ENCODE results near the gene SCG3. TPM values are rescaled to one million over a fixed set of nuclear protein-coding genes. Genes with fewer than 3 reads are reported as not detected.
A peak's percentile ranks its signal among the peaks of the same experiment; 100 is the strongest.

Gene SCG3
- total RNA-seq, 1 donor from 2014 or later = 13.0 TPM

DNA sequence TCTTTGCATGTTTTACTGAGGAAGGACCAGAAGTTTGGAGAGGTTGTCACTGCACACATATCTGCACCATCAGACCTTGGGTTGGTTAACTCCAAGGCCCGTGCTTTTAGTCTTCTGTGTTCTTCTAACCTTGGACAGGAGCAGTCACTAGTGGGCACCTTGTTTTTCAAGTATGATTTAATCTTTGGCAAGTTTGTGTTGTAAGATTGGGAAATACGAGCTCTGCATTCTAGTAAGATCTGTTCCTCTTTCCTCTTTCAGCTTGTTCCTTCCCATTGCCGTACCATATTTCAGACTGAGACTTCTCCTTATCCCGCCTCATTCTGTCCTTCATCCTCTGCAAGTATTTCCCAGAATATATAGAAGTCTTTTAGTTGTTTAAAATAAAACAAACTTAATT is 75.2 kb downstream of the SCG3 start:
- H3K4me3 Mint-ChIP-seq = no peak overlapping the region
- peaks cover 10% of the 10 kb centered on the region for H3K4me1 Mint-ChIP-seq (ENCODE audit: unreplicated experiment)
- no peaks in the 10 kb centered on the region for H3K36me3 Mint-ChIP-seq
- no peak for DNase-seq (ENCODE audit: extremely low spot score, unreplicated experiment)
- H3K9me3 Mint-ChIP-seq = no peaks in the 10 kb centered on the region
- H3K27ac Mint-ChIP-seq = no peak overlapping the region
- H3K27me3 Mint-ChIP-seq = peaks cover 39% of the 10 kb centered on the region
- TF ChIP-seq, protein P1, sequence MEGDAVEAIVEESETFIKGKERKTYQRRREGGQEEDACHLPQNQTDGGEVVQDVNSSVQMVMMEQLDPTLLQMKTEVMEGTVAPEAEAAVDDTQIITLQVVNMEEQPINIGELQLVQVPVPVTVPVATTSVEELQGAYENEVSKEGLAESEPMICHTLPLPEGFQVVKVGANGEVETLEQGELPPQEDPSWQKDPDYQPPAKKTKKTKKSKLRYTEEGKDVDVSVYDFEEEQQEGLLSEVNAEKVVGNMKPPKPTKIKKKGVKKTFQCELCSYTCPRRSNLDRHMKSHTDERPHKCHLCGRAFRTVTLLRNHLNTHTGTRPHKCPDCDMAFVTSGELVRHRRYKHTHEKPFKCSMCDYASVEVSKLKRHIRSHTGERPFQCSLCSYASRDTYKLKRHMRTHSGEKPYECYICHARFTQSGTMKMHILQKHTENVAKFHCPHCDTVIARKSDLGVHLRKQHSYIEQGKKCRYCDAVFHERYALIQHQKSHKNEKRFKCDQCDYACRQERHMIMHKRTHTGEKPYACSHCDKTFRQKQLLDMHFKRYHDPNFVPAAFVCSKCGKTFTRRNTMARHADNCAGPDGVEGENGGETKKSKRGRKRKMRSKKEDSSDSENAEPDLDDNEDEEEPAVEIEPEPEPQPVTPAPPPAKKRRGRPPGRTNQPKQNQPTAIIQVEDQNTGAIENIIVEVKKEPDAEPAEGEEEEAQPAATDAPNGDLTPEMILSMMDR (conservative IDR thresholded peaks at IDR 0.05) = no peak

DNA sequence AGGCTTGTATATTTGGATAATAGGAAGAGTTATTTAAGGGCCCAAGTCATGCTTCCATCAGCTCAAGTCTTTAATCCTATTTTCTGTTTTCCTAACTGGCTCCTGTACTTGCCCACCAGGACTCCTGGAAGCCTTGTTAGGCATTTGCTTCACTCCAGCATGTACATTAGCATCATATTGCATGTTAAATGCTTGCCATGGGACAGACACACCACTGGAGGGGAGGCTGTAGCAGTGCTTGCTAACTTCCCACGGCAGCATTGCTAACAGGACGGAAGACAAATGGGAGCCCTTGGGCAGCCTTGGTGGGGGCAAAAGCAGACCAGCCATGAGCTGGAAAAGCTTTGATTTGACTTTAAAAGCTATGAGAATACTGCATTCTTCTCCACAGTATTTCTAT is 76.1 kb downstream of the SCG3 start:
- TF ChIP-seq, protein P1 (conservative IDR thresholded peaks at IDR 0.05) = no peak
- H3K36me3 Mint-ChIP-seq = no peaks in the 10 kb centered on the region
- peaks cover 33% of the 10 kb centered on the region for H3K27me3 Mint-ChIP-seq
- no peak overlapping the region for H3K4me3 Mint-ChIP-seq
- no peak overlapping the region for H3K27ac Mint-ChIP-seq
- H3K9me3 Mint-ChIP-seq = no peaks in the 10 kb centered on the region
- DNase-seq (ENCODE audit: extremely low spot score, unreplicated experiment) = no peak
- peaks cover 6% of the 10 kb centered on the region for H3K4me1 Mint-ChIP-seq (ENCODE audit: unreplicated experiment)

DNA sequence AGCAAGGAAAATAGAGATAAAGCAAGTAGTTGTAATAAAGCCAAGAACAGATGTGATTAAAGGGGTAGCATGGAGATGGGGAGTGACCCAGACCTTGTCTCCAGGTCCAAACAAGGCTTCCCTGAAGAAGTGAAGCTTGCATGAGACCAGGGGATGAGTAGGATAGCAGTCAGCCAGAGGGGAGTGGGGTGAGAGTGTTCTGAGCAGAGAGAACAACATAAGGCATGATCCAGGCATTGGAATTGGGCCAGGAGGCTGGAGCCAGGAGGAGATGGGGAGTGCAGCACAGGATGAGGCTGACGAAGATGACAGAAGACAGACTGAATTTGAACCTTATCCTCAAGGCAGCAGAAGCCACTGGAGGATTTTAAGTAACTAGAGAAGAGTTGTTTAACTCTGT is 77.3 kb downstream of the SCG3 start:
- Mint-ChIP-seq H3K9me3 (no peaks in the 10 kb centered on the region), H3K4me1 (ENCODE audit: unreplicated experiment) (peaks cover 6% of the 10 kb centered on the region), H3K27me3 (peaks cover 21% of the 10 kb centered on the region), H3K36me3 (no peaks in the 10 kb centered on the region), H3K27ac (no peak overlapping the region), H3K4me3 (no peak overlapping the region)
- no peak for DNase-seq (ENCODE audit: extremely low spot score, unreplicated experiment)
- TF ChIP-seq, protein P1 (conservative IDR thresholded peaks at IDR 0.05) = no peak

DNA sequence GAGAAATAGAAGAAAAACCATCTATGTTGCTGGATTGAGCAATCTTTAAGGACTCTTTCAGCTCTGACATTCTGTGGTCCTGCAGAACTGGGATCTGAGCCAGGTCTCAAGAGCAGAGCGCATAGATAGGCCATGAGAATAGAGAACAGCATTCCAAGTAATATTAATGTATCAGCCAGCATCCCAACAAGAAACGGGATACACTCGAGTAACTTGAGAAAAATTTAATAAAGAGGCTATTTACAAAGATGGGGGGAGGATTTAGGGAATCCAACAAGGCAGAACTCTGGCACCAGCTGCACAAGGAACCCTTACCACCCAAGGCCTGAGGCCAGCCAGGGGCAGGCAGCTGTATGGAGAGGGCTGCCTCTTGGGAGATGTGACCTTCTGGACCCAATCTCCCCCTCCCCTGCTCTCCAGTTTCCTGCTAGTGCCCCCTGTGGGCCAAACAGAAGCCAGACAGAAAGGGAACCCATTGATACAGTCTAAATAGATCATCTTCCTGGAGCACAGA is 78.3 kb downstream of the SCG3 start:
- TF ChIP-seq, protein P1 (conservative IDR thresholded peaks at IDR 0.05) = peak; percentile 41
- Mint-ChIP-seq H3K4me3 (no peak overlapping the region), H3K36me3 (no peaks in the 10 kb centered on the region), H3K4me1 (ENCODE audit: unreplicated experiment) (peaks cover 6% of the 10 kb centered on the region), H3K27ac (no peak overlapping the region), H3K9me3 (no peaks in the 10 kb centered on the region), H3K27me3 (peaks cover 11% of the 10 kb centered on the region)
- DNase-seq (ENCODE audit: extremely low spot score, unreplicated experiment) = no peak

DNA sequence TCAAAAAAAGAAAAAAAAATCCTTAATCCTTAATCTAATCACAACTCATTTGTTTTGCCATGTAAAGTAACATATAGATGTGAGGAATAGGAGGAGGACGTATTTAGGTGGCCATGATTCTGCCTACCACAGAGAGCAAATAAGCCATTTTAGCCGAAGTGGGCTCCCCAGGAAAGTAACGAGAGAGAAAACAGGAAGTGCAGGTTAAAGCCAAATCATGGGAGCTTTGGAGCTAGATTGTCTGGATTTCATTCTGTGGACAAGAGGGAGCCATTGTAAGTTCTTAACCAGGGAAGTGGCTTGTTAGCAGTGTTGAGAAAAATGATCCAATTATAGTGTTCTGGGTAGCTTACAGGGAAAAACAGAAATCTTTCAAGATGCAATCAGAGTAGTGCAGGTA is 79.5 kb downstream of the SCG3 start:
- Mint-ChIP-seq H3K4me3 (no peak overlapping the region), H3K27ac (no peak overlapping the region), H3K9me3 (no peaks in the 10 kb centered on the region), H3K36me3 (no peaks in the 10 kb centered on the region), H3K27me3 (peaks cover 1% of the 10 kb centered on the region), H3K4me1 (ENCODE audit: unreplicated experiment) (peaks cover 6% of the 10 kb centered on the region)
- TF ChIP-seq, protein P1 (conservative IDR thresholded peaks at IDR 0.05) = no peak
- DNase-seq (ENCODE audit: extremely low spot score, unreplicated experiment) = no peak

DNA sequence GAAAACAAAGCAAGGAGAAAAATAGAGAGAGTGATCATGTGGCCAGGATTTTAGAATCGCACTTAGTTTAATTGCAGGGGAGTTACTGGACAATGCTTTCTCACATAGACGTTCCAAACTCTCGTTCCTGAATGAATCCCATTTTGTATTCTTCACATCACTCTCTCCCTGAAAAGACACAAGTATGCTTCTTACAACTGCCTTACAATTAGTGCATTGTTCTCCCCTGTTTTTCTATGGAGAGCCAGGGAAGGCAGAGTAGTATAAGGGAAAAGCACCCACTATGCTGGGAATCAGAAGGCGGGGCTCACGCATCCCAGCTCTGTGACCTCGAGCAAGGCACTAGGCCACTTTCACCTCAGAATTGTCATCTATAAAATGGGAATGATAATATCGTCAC is 84.4 kb downstream of the SCG3 start:
- peaks cover 4% of the 10 kb centered on the region for H3K36me3 Mint-ChIP-seq
- no peak overlapping the region for H3K27ac Mint-ChIP-seq
- no peaks in the 10 kb centered on the region for H3K9me3 Mint-ChIP-seq
- peaks cover 5% of the 10 kb centered on the region for H3K4me1 Mint-ChIP-seq (ENCODE audit: unreplicated experiment)
- TF ChIP-seq, protein P1 (conservative IDR thresholded peaks at IDR 0.05) = no peak
- no peaks in the 10 kb centered on the region for H3K27me3 Mint-ChIP-seq
- no peak overlapping the region for H3K4me3 Mint-ChIP-seq
- no peak for DNase-seq (ENCODE audit: extremely low spot score, unreplicated experiment)
